ENCODE results near the gene TIE1. TPM values are rescaled to one million over a fixed set of nuclear protein-coding genes. Genes with fewer than 3 reads are reported as not detected.

TIE1 gene
- total RNA-seq, 3 donors from 2014 or later = 8.0 to 18.6 (median 8.1) TPM

- no peak for ATAC-seq
- Histone ChIP-seq H3K36me3 (ENCODE audit: low read depth) (no peaks in the 10 kb centered on the region), H3K9me3 (no peaks in the 10 kb centered on the region), H3K4me3 (no peak overlapping the region), H3K4me1 (ENCODE audit: low read depth) (peaks cover 10% of the 10 kb centered on the region)
- TF ChIP-seq CTCF (IDR thresholded peaks at IDR 0.05) = no peak
- intact Hi-C loops (cut with DNase I, micrococcal nuclease) = no loop called here
- peak in 1 of 3 donors; percentile 4 for DNase-seq
Measured at GRCh38 chr1:43272161-43272560, 28.6 kb upstream of the TIE1 start.

DNA sequence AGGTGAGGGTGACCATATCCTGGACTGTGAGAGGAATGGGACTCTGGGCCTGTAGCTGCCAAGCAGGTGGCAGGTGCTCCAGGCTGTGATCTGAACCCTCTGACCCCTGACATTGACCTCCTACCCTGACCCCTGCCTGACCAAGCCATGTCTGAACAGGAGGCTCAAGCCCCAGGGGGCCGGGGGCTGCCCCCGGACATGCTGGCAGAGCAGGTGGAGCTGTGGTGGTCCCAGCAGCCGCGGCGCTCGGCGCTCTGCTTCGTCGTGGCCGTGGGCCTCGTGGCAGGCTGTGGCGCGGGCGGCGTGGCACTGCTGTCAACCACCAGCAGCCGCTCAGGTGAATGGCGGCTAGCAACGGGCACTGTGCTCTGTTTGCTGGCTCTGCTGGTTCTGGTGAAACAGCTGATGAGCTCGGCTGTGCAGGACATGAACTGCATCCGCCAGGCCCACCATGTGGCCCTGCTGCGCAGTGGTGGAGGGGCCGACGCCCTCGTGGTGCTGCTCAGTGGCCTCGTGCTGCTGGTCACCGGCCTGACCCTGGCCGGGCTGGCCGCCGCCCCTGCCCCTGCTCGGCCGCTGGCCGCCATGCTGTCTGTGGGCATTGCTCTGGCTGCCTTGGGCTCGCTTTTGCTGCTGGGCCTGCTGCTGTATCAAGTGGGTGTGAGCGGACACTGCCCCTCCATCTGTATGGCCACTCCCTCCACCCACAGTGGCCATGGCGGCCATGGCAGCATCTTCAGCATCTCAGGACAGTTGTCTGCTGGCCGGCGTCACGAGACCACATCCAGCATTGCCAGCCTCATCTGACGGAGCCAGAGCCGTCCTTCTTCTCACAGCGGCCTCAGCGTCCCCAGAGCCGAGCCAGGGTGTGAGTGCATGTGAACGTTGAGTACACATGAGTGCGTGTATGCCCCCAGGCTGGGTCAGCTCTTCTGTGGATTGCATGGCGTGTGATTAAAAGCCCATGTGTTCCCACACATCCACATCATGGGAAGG is 27.9 kb upstream of the TIE1 start:
- H3K4me1 ChIP-seq (ENCODE audit: low read depth) = peaks cover 10% of the 10 kb centered on the region
- no peak overlapping the region for H3K4me3 ChIP-seq
- DNase-seq = peak in 2 of 3 donors; percentile 7 to 42
- no peak for ATAC-seq
- no peak for TF ChIP-seq CTCF (IDR thresholded peaks at IDR 0.05)
- H3K9me3 ChIP-seq = no peaks in the 10 kb centered on the region
- intact Hi-C loops (cut with DNase I, micrococcal nuclease) = no loop called here
- no peaks in the 10 kb centered on the region for H3K36me3 ChIP-seq (ENCODE audit: low read depth)

DNA sequence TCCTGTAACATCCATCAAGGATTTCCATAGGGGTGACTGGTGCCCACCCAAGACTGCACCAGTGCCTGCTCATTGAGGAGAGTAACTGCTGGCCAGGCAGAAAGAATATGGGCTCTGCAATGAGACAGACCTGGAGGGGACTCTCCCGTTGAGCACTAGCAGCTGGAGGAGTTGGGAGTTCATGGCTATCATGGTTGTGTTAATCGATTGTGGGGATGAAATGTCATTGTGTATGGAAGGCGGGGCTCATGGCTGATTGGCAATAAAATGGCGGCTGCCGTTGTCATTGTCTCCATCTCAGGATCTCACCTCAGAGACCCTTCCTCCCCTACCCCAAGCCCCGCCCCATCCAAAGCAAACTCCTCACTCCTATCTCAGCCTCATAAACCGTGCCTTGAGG is 27.1 kb upstream of the TIE1 start:
- intact Hi-C loops (cut with DNase I, micrococcal nuclease) = no loop called here
- Histone ChIP-seq H3K36me3 (ENCODE audit: low read depth) (no peaks in the 10 kb centered on the region), H3K4me3 (no peak overlapping the region), H3K9me3 (no peaks in the 10 kb centered on the region), H3K4me1 (ENCODE audit: low read depth) (peaks cover 10% of the 10 kb centered on the region)
- ATAC-seq = no peak
- no peak for DNase-seq
- no peak for TF ChIP-seq CTCF (IDR thresholded peaks at IDR 0.05)

DNA sequence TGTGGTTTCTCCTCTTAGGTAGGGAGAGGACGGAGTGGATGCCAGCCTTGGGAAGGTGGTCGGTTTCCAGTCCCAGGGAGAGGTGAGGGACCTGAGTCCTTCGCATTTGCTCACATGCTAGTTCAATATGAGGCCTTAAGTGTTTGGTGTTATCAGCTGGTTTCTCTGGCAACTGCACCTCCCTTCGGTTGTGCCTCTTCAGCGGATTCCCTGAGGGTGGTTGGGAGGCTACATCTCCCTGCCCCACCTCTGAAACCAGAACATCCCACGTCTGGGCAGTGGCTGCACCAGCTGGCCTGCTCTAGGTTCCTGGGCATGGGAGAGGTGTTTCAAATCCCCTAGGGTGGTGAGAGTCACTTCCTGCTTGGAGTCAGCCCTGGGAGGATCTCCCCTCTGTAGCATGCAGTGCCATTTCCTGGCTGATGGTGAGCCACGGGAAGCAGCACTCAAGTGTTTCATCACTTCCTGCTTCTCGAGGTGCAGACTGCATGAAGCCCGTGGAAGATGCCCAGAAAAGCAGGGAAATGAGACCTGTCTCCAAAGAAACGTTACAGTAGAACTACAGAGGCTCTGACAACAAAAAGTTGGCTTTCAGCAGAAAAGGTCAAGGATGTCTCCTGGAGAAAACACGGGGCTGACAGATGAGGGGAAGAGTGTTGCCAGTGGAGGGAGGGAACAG is 26.5 kb upstream of the TIE1 start:
- Histone ChIP-seq H3K4me3 (no peak overlapping the region), H3K4me1 (ENCODE audit: low read depth) (peaks cover 10% of the 10 kb centered on the region), H3K36me3 (ENCODE audit: low read depth) (no peaks in the 10 kb centered on the region), H3K9me3 (no peaks in the 10 kb centered on the region)
- no peak for TF ChIP-seq CTCF (IDR thresholded peaks at IDR 0.05)
- peak in 1 of 3 donors; percentile 46 for DNase-seq
- intact Hi-C loops (cut with DNase I, micrococcal nuclease) = no loop called here
- peak; percentile 8 for ATAC-seq

- H3K9me3 ChIP-seq = no peaks in the 10 kb centered on the region
- no peaks in the 10 kb centered on the region for H3K36me3 ChIP-seq (ENCODE audit: low read depth)
- DNase-seq (no peak), ATAC-seq (no peak)
- peaks cover 10% of the 10 kb centered on the region for H3K4me1 ChIP-seq (ENCODE audit: low read depth)
- no peak for TF ChIP-seq CTCF (IDR thresholded peaks at IDR 0.05)
- no peak overlapping the region for H3K4me3 ChIP-seq
- intact Hi-C loops (cut with DNase I, micrococcal nuclease) = no loop called here
Measured at GRCh38 chr1:43274804-43275180, 26.0 kb upstream of the TIE1 start.
